ENCODE data around the gene BMAL1.

Gene BMAL1

DNA sequence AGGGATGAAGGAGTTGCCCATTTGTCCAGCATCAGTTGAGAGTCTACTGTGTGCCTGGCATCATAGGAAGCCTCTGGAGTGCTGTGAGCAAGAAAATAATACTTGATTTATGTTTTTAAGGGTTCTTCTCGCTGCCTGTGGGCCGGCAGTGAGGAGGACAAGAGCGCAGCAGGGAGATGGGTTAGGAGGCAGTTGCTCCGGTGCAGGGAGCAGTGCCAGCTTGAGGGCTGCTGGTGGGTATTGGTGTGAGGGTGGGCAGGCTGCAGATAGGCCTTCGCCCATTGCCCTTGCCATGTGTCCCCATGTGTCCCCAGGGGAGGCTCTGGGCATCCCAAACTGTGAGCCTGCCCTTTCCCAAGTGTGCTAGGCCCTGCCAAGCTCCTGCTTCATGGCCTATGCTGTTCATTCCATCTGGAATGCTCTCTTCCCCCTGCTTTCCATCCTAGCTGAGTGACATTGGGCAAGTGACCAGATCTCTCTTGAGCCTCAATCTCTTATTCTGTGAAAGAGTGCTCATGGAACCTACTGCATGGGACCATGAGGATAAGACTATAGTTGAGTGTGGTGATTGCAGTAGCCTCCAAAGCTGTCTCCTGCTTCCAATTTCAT is 19.8 kb downstream of the BMAL1 start:
- Histone ChIP-seq H3K4me1 (peaks cover 6% of the 10 kb centered on the region), H3K9me3 (ENCODE audit: control insufficient read depth, low read length) (no peaks in the 10 kb centered on the region), H3K27me3 (ENCODE audit: control insufficient read depth, insufficient read depth, low read length) (no peaks in the 10 kb centered on the region), H3K4me2 (ENCODE audit: low read length) (no peak overlapping the region), H3K79me2 (no peaks in the 10 kb centered on the region), H3K36me3 (ENCODE audit: control insufficient read depth, insufficient read depth, low read length) (no peaks in the 10 kb centered on the region), H2AFZ (no peak overlapping the region), H3K4me3 (ENCODE audit: low read depth, low read length) (no peak overlapping the region), H3K27ac (no peak overlapping the region), H3K9ac (no peak overlapping the region)
- no peak for TF ChIP-seq CTCF (IDR thresholded peaks at IDR 0.05)

- H3K27me3 ChIP-seq (ENCODE audit: control insufficient read depth, insufficient read depth, low read length), result no peaks in the 10 kb centered on the region
- H3K36me3 ChIP-seq (ENCODE audit: control insufficient read depth, insufficient read depth, low read length), result no peaks in the 10 kb centered on the region
- peaks cover 10% of the 10 kb centered on the region for H3K4me1 ChIP-seq
- no peak overlapping the region for H3K4me2 ChIP-seq (ENCODE audit: low read length)
- H3K27ac ChIP-seq, result no peak overlapping the region
- no peak for TF ChIP-seq CTCF (IDR thresholded peaks at IDR 0.05)
- no peak overlapping the region for H3K4me3 ChIP-seq (ENCODE audit: low read depth, low read length)
- no peak overlapping the region for H3K9ac ChIP-seq
- no peaks in the 10 kb centered on the region for H3K9me3 ChIP-seq (ENCODE audit: control insufficient read depth, low read length)
- no peak overlapping the region for H2AFZ ChIP-seq
- no peaks in the 10 kb centered on the region for H3K79me2 ChIP-seq
These were observed 20.3 kb downstream of the BMAL1 start for GRCh38 chr11:13297917-13298356.

DNA sequence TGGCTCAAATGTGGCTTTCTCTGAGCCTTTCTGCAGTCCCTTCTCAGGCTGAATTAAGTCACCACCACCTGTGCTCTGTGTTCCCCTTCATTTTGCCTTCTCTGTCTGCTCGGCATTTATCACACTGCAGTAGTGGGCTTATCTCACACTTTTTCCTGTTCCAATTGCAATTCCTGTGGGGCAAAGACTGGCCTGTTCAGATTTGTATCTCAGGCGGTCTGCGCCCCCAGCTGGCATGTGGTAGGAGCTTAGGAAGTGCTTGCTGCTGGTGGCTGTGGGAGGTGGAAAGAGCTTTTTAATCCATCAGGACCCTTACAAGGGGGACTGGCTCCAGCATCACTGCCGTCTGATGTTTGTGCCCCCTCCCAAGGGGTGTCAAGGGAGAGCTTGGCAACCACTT is 21.2 kb downstream of the BMAL1 start:
- Histone ChIP-seq H3K9ac (no peak overlapping the region), H3K9me3 (ENCODE audit: control insufficient read depth, low read length) (no peaks in the 10 kb centered on the region), H3K4me1 (peaks cover 10% of the 10 kb centered on the region), H3K36me3 (ENCODE audit: control insufficient read depth, insufficient read depth, low read length) (no peaks in the 10 kb centered on the region), H3K27ac (no peak overlapping the region), H3K4me3 (ENCODE audit: low read depth, low read length) (no peak overlapping the region), H3K79me2 (no peaks in the 10 kb centered on the region), H3K27me3 (ENCODE audit: control insufficient read depth, insufficient read depth, low read length) (no peaks in the 10 kb centered on the region), H2AFZ (no peak overlapping the region), H3K4me2 (ENCODE audit: low read length) (no peak overlapping the region)
- no peak for TF ChIP-seq CTCF (IDR thresholded peaks at IDR 0.05)

- no peak for TF ChIP-seq CTCF (IDR thresholded peaks at IDR 0.05)
- Histone ChIP-seq H3K27me3 (ENCODE audit: control insufficient read depth, insufficient read depth, low read length) (no peaks in the 10 kb centered on the region), H2AFZ (no peak overlapping the region), H3K4me2 (ENCODE audit: low read length) (no peak overlapping the region), H3K9ac (no peak overlapping the region), H3K79me2 (peaks cover 4% of the 10 kb centered on the region), H3K27ac (no peak overlapping the region), H3K36me3 (ENCODE audit: control insufficient read depth, insufficient read depth, low read length) (no peaks in the 10 kb centered on the region), H3K4me1 (peaks cover 10% of the 10 kb centered on the region), H3K9me3 (ENCODE audit: control insufficient read depth, low read length) (no peaks in the 10 kb centered on the region), H3K4me3 (ENCODE audit: low read depth, low read length) (no peak overlapping the region)
These were observed 23.9 kb downstream of the BMAL1 start for GRCh38 chr11:13301522-13301921.

DNA sequence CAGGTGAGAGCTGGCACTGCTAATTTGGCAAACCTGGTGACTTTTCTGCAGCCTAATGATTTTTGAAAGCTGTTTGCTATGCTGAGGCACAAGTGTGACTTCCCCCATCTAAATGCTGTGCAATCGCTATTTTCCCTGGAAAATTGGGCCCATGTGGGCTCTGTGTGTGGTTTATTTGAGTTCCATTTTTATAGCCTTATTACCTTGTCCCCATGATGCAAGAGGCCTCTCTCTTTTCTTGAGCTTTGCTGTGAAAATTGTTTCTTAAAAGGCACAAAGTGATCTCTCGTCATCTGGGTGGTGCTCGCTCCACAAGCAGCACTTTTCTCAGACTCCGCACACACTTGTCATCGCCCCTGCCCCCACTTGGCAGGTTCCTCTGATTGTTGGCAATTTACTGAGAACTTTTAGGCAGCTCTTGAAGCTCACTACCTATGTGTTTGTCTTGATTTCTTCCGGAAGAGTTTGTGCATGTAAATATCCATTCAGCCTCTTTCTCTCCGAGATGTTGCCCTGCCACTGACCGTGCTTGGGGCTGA is 24.9 kb downstream of the BMAL1 start:
- Histone ChIP-seq H3K9me3 (ENCODE audit: control insufficient read depth, low read length) (no peaks in the 10 kb centered on the region), H3K27me3 (ENCODE audit: control insufficient read depth, insufficient read depth, low read length) (no peaks in the 10 kb centered on the region), H3K9ac (no peak overlapping the region), H2AFZ (no peak overlapping the region), H3K4me1 (peaks cover 10% of the 10 kb centered on the region), H3K27ac (no peak overlapping the region), H3K36me3 (ENCODE audit: control insufficient read depth, insufficient read depth, low read length) (no peaks in the 10 kb centered on the region), H3K4me3 (ENCODE audit: low read depth, low read length) (no peak overlapping the region), H3K79me2 (peaks cover 4% of the 10 kb centered on the region), H3K4me2 (ENCODE audit: low read length) (no peak overlapping the region)
- no peak for TF ChIP-seq CTCF (IDR thresholded peaks at IDR 0.05)
